ENCODE measurements around the gene PADI3.
A peak's percentile ranks its signal among the peaks of the same experiment; 100 is the strongest.
"Not testable (repeated sequence)": the region's sequence is repeated elsewhere in the genome, so short reads cannot be mapped to it uniquely, and the experiment has no call there.

PADI3 gene

DNA sequence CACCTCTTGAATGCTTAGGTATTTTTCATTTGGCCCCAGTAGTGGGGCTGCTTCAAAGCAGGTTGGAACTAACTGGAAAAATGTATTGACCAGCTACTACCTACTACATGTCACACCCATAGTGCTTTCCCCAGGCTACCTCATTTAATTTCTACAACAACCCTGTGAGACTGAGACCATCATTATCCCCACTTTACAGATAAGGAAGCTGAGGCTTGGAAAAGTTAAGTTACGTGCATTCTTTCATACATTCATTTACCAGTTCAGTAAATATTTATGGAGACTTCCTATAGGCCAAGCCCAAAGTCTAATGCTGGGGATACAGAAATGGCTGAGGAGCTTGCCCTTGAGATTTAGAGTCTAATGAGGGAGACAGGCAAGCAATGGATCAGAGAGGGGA lies 14.5 kb upstream of the PADI3 start:
- no peak for DNase-seq (ENCODE audit: low spot score)
- TF ChIP-seq, protein P1, sequence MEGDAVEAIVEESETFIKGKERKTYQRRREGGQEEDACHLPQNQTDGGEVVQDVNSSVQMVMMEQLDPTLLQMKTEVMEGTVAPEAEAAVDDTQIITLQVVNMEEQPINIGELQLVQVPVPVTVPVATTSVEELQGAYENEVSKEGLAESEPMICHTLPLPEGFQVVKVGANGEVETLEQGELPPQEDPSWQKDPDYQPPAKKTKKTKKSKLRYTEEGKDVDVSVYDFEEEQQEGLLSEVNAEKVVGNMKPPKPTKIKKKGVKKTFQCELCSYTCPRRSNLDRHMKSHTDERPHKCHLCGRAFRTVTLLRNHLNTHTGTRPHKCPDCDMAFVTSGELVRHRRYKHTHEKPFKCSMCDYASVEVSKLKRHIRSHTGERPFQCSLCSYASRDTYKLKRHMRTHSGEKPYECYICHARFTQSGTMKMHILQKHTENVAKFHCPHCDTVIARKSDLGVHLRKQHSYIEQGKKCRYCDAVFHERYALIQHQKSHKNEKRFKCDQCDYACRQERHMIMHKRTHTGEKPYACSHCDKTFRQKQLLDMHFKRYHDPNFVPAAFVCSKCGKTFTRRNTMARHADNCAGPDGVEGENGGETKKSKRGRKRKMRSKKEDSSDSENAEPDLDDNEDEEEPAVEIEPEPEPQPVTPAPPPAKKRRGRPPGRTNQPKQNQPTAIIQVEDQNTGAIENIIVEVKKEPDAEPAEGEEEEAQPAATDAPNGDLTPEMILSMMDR (IDR thresholded peaks at IDR 0.05; ENCODE audit: extremely low read depth, insufficient read depth, missing control alignments): no peak
- in situ Hi-C loops (cut with MboI; ENCODE audit: low pct_unique_long_range_greater_than_20kb, low sequenced_read_pairs, unreplicated experiment): loop anchor here (25.0 kb wide), 1 partner anchor 622 kb away; the partner anchor contains the start of gene NBPF1

DNA sequence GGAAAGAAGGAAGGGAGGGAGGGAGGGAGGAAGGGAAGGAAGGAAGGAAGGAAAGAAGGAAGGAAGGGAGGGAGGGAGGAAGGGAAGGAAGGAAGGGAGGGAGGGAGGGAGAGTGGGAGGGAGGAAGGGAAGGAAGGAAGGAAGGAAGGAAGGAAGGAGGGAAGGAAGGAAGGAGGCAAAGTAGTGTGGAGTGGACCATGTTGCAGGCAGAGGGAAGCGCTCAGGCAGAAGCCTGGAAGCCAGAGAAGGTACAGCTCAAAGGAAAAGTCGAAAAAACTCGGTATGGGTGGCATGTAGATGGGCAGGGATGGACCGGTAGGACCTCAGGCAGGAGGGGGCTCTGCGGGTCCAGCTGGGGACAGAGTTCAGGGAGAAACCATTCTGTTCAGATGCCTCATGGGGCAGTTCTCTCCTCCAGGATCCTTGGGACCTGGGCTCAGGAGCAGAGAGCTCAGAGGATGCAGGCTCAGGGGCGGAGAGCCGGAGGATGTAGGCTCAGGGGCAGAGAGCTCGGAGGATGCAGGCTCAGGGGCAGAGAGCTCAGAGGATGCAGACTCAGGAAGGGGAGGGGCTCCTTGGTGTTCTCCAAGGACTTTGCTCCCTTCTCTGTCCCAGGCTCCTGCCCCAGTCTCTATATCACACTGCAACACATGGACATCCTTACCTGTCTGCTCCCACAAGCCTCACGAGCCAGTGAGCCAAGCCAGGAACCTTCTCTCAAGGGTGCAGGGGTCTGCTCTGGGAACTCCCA lies 13.6 kb upstream of the PADI3 start:
- TF ChIP-seq, protein P1 (IDR thresholded peaks at IDR 0.05; ENCODE audit: extremely low read depth, insufficient read depth, missing control alignments): no peak
- no peak for DNase-seq (ENCODE audit: low spot score)
- in situ Hi-C loops (cut with MboI; ENCODE audit: low pct_unique_long_range_greater_than_20kb, low sequenced_read_pairs, unreplicated experiment): loop anchor here (5.0 to 25.0 kb wide), 2 partner anchors 113 to 623 kb away; partner anchors contain the start of gene NBPF1

DNA sequence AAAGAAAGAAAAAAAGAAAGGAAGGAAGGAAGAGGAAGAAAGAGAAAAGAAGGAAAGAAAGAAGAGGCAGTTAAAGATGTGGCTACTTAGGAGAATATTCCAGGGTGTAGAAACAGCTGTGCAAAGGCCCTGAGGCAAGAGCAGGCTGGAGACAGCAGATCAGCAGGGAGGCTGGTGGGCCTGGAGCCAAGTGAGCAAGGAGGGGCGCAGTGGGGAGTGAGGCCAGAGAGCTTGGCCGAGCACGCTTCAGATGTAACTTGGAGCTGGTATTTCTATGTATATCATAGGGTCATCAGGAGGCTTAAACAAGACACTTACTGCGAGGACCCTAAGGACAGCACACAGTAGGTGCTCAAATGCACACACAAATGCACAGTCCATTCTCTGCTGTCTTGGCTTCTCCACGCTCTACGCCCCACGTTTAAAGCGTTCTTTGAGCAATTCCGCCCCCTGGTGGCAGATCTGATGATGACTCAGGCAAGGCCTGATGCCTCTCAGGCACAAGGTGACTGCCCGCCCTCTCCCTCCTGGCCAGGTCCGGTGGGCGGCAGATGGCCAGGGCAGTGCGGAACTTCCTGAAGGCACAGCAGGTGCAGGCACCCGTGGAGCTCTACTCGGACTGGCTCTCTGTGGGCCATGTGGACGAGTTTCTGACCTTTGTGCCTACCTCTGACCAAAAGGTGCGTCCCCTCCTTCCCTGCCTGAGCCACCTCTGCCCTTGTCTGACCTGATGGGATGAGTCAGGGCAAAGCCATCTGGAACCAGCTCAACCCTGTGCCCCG lies 11.9 kb upstream of the PADI3 start:
- in situ Hi-C loops (cut with MboI; ENCODE audit: low pct_unique_long_range_greater_than_20kb, low sequenced_read_pairs, unreplicated experiment): loop anchor here (5.0 to 25.0 kb wide), 2 partner anchors 115 to 625 kb away; partner anchors contain the start of gene NBPF1
- TF ChIP-seq, protein P1 (IDR thresholded peaks at IDR 0.05; ENCODE audit: extremely low read depth, insufficient read depth, missing control alignments): peak; percentile 93
- DNase-seq (ENCODE audit: low spot score): peak; percentile 91

DNA sequence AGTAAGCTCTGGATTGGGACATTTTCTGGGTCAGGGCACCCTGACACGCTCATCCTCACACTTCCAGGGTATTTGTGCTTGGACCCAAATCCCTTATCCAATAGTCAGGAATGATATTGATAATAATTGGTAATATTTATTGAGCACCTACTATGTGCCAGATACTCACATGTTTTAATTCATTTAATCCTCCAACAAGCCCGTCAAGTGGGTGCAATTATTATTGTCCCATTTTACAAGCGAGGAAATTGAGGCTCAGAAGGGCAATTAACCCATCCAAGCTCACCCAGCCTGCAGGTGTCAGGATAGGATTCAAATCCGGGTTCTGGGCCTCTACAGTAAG lies 11.4 kb upstream of the PADI3 start:
- in situ Hi-C loops (cut with MboI; ENCODE audit: low pct_unique_long_range_greater_than_20kb, low sequenced_read_pairs, unreplicated experiment): loop anchor here (5.0 to 25.0 kb wide), 2 partner anchors 115 to 625 kb away; partner anchors contain the start of gene NBPF1
- no peak for DNase-seq (ENCODE audit: low spot score)
- TF ChIP-seq, protein P1 (IDR thresholded peaks at IDR 0.05; ENCODE audit: extremely low read depth, insufficient read depth, missing control alignments): no peak

DNA sequence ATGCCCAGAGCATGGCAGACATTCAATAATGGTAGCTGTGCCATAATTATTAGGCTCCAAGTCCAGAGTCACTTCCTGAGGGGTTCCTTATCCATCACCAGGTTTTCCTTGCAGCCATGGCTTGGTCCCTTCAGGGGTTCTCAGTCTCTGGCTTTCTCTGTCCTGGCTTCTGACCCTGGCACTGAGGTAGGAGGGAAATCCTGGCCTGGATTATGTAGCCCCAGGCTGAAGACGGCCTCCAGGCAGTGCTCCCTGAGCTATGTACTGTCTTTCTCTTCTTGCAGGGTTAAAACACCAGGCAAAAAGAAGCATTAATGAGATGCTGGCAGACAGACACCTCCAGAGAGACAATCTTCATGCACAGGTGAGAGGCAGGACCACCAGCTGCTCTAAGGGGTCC lies 9.5 kb upstream of the PADI3 start:
- in situ Hi-C loops (cut with MboI; ENCODE audit: low pct_unique_long_range_greater_than_20kb, low sequenced_read_pairs, unreplicated experiment): loop anchor here (5.0 to 25.0 kb wide), 2 partner anchors 117 to 627 kb away; partner anchors contain the start of gene NBPF1
- TF ChIP-seq, protein P1 (IDR thresholded peaks at IDR 0.05; ENCODE audit: extremely low read depth, insufficient read depth, missing control alignments): no peak
- peak; percentile 75 for DNase-seq (ENCODE audit: low spot score)

DNA sequence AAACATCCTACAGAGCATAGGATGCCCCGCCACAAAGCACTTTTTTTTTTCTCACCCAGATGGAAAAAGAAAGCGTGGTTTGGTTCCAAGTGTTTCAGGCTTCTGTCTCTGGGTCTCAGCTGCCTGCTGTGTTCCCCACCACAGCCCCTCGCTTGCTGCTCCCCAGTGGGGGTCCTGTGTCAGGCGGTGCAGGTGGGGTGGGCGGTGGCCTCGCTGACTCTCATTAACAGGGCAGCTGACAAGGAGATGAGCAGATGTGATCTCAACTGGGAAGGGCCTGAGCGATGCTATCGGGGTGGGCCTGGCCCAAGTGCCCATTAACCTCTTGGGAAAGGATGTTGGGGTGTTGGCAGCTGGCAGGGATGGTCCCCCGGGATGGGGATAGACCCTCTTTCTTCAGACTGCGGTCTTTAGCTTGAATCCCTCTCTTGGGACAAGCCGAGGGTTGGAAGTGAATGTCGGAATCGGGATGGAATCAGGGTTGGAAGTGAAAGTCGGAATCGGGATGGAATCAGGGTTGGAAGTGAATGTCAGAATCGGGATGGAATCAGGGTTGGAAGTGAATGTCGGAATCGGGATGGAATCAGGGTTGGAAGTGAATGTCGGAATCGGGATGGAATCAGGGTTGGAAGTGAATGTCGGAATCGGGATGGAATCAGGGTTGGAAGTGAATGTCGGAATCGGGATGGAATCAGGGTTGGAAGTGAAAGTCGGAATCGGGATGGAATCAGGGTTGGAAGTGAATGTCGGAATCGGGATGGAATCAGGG lies 7.7 kb upstream of the PADI3 start:
- DNase-seq (ENCODE audit: low spot score): not testable (repeated sequence)
- in situ Hi-C loops (cut with MboI; ENCODE audit: low pct_unique_long_range_greater_than_20kb, low sequenced_read_pairs, unreplicated experiment): loop anchor here (25.0 kb wide), 1 partner anchor 629 kb away; the partner anchor contains the start of gene NBPF1

DNA sequence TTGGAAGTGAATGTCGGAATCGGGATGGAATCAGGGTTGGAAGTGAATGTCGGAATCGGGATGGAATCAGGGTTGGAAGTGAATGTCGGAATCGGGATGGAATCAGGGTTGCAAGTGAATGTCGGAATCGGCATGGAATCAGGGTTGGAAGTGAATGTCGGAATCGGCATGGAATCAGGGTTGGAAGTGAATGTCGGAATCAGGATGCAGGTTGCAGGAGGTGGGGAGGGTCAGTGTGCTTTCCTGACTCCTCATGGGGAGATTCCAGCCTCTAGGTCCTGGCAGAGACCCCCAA lies 7.2 kb upstream of the PADI3 start:
- not testable (repeated sequence) for DNase-seq (ENCODE audit: low spot score)
- in situ Hi-C loops (cut with MboI; ENCODE audit: low pct_unique_long_range_greater_than_20kb, low sequenced_read_pairs, unreplicated experiment): loop anchor here (25.0 kb wide), 1 partner anchor 629 kb away; the partner anchor contains the start of gene NBPF1
